Vagina (tissue), 2 donors: ENCODE results near the gene SH3RF1. TPM values are rescaled to one million over a fixed set of nuclear protein-coding genes. Genes with fewer than 3 reads are reported as not detected.

Experiments used
- DNase-seq, 2 donors: peaks; one replicate each; pipeline ENCODE4 v3.0.0-alpha.2; 2017; ENCODE audit errors: extremely low spot score in 2 of 2
- H3K27ac ChIP-seq: fragments of 200-600 bp; sonication (generic); one replicate; pipeline ENCODE4 v1.5.1; 2019
- H3K27me3 ChIP-seq: fragments of 200-600 bp; sonication (generic); one replicate; pipeline ENCODE4 v1.5.1; 2019
- H3K36me3 ChIP-seq, 2 donors: fragments of 200-600 bp; sonication (generic); one replicate each; pipeline ENCODE4 v1.5.1; 2017 to 2019
- H3K4me1 ChIP-seq: fragments of 200-600 bp; sonication (generic); one replicate; pipeline ENCODE4 v1.5.1; 2019
- H3K4me3 ChIP-seq, 2 donors: fragments of 200-600 bp; sonication (generic); 1 replicate in 1 of 2; 2 replicates in 1 of 2; pipeline ENCODE4 v1.5.1; 2016 to 2019
- H3K9me3 ChIP-seq: fragments of 200-600 bp; sonication (generic); one replicate; pipeline ENCODE4 v1.5.1; 2019
- POLR2A ChIP-seq, 2 donors: fragments of 450-650 bp; IDR thresholded peaks; one replicate each; pipeline ENCODE4 v1.6.1; 2017; ENCODE audit warnings: antibody characterized with exemption in 2 of 2, mild to moderate bottlenecking in 2 of 2, moderate library complexity in 2 of 2
- POLR2AphosphoS5 ChIP-seq, 2 donors: sonication (generic); formaldehyde crosslinking; IDR thresholded peaks; one replicate each; pipeline ENCODE4 v1.9.0; 2017; ENCODE audit warnings: antibody characterized with exemption in 2 of 2, mild to moderate bottlenecking in 2 of 2, low read depth in 1 of 2; ENCODE audit not compliant: insufficient read depth in 1 of 2
- intact Hi-C: fragments of 100-400 bp; cut with DNase I; formaldehyde crosslinking; loops from one replicate; pipeline ENCODE4 v1.15.1; 2023
- total RNA-seq: library from RNA; depleted of rRNA; stranded (reverse); fragments of >200 nt; gene quantifications from one replicate; pipeline ENCODE4 v1.2.3, GENCODE V29; 2016
- TF ChIP-seq, protein P1 (sequence below), 3 experiments: fragments of 450-650 bp in 2 of 3; fragments of 200-600 bp in 1 of 3; sonication (generic) in 1 of 3; IDR thresholded peaks; one replicate each; pipeline ENCODE4 v1.5.1; 2017 to 2019; ENCODE audit warnings: antibody characterized with exemption in 3 of 3, mild to moderate bottlenecking in 2 of 3, moderate library complexity in 2 of 3

Gene SH3RF1
- total RNA-seq, 1 donor from 2014 or later = 16.0 TPM

DNA sequence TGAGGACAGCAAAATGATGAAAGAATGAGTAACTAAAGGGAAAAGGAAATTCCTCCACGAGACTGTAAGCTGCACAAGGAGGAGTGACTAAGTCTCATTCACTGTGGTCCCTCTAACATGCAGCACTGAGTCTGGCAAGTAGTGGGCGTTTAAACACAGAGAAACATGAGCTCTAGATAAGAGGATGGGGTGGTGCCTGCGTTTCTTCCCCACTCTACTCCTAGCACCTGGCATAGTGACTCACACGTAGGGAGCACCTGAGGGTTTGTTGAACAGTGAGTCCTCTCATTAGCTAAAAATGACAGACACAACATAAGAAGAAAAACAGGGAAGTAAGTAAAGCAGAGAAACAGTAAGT, 154.9 kb downstream of the SH3RF1 start:
- H3K27me3 ChIP-seq = no peaks in the 10 kb centered on the region
- H3K36me3 ChIP-seq = peaks cover 0 to 33% of the 10 kb centered on the region in 2 donors
- no peaks in the 10 kb centered on the region for H3K4me1 ChIP-seq
- no peak overlapping the region for H3K4me3 ChIP-seq
- no peak for DNase-seq
- TF ChIP-seq POLR2A (IDR thresholded peaks at IDR 0.05) (no peak), POLR2AphosphoS5 (IDR thresholded peaks at IDR 0.05; ENCODE audit: insufficient read depth in 1 of 2, low read depth in 1 of 2) (no peak)
- TF ChIP-seq, protein P1, sequence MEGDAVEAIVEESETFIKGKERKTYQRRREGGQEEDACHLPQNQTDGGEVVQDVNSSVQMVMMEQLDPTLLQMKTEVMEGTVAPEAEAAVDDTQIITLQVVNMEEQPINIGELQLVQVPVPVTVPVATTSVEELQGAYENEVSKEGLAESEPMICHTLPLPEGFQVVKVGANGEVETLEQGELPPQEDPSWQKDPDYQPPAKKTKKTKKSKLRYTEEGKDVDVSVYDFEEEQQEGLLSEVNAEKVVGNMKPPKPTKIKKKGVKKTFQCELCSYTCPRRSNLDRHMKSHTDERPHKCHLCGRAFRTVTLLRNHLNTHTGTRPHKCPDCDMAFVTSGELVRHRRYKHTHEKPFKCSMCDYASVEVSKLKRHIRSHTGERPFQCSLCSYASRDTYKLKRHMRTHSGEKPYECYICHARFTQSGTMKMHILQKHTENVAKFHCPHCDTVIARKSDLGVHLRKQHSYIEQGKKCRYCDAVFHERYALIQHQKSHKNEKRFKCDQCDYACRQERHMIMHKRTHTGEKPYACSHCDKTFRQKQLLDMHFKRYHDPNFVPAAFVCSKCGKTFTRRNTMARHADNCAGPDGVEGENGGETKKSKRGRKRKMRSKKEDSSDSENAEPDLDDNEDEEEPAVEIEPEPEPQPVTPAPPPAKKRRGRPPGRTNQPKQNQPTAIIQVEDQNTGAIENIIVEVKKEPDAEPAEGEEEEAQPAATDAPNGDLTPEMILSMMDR (IDR thresholded peaks at IDR 0.05) = no peak
- H3K9me3 ChIP-seq = no peaks in the 10 kb centered on the region
- H3K27ac ChIP-seq = no peak overlapping the region
- intact Hi-C loops = no loop called here

DNA sequence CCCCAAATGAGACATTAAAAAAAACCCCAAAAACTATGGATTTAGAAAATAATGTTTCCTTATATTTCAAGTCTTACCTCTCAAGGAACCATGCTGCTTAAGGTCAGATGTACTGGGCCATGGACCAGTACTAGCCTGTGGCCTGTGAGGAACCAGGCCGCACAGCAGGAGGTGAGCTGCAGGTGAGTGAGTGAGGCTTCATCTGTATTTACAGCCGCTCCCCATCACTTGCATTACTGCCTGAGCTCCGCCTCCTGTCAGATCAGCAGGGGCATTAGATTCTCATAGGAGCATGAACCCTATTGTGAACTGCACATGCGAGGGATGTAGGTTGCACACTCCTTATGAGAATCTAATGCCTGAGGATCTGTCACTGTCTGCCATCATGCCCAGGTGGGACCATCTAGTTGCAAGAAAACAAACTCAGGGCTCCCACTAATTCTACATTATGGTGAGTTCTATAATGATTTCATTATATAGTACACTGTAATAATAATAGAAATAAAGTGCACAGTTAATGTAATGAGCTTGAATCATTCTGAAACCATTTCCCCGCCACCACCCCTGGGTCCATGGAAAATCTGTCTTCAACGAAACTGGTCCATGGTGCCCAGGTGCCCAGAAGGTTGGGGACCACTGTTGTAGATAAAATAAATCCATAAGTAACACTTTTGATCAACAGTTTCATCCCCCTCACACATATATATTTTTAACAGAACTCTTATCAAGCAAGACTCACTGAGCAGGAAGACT, 155.4 kb downstream of the SH3RF1 start:
- Histone ChIP-seq H3K27me3 (no peaks in the 10 kb centered on the region), H3K27ac (no peak overlapping the region), H3K9me3 (no peaks in the 10 kb centered on the region), H3K36me3 (peaks cover 0 to 33% of the 10 kb centered on the region in 2 donors), H3K4me3 (no peak overlapping the region), H3K4me1 (no peaks in the 10 kb centered on the region)
- intact Hi-C loops = no loop called here
- no peak for TF ChIP-seq POLR2A (IDR thresholded peaks at IDR 0.05)
- TF ChIP-seq POLR2AphosphoS5 (IDR thresholded peaks at IDR 0.05; ENCODE audit: insufficient read depth in 1 of 2, low read depth in 1 of 2) = no peak
- TF ChIP-seq, protein P1 (IDR thresholded peaks at IDR 0.05) = no peak
- no peak for DNase-seq

DNA sequence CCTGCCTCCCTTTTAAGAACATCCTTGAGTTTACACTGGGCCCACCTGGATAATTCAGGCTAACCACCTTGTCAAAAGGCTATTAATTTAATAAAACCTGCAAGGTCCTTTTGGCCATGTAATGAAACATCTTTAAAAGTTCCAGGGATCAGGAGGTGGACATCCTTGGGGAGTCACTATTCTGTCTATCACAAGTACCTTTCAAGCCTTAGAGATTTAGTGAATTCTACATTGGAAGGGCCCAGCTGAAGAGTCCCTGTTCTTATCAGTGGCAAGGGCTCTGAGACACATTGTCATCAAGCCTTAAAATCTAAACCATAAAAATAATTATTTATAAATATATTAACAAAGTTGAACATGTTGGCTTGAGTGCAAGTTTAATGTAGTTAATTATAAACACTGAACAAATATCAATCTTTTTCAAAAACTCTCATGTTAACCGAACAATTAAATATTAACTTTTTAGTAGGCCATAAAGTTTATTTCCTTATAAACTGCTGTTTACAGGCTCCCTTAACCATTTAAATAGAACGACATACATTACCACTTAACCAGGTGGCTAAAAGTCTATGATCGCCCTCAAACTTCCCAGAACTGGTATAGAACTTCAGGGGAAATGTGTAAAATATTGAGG, 156.3 kb downstream of the SH3RF1 start:
- intact Hi-C loops = no loop called here
- H3K4me3 ChIP-seq = no peak overlapping the region
- no peaks in the 10 kb centered on the region for H3K4me1 ChIP-seq
- DNase-seq = no peak
- no peaks in the 10 kb centered on the region for H3K27me3 ChIP-seq
- TF ChIP-seq POLR2AphosphoS5 (IDR thresholded peaks at IDR 0.05; ENCODE audit: insufficient read depth in 1 of 2, low read depth in 1 of 2) (no peak), POLR2A (IDR thresholded peaks at IDR 0.05) (no peak)
- TF ChIP-seq, protein P1 (IDR thresholded peaks at IDR 0.05) = no peak
- peaks cover 0 to 33% of the 10 kb centered on the region in 2 donors for H3K36me3 ChIP-seq
- H3K9me3 ChIP-seq = no peaks in the 10 kb centered on the region
- no peak overlapping the region for H3K27ac ChIP-seq

DNA sequence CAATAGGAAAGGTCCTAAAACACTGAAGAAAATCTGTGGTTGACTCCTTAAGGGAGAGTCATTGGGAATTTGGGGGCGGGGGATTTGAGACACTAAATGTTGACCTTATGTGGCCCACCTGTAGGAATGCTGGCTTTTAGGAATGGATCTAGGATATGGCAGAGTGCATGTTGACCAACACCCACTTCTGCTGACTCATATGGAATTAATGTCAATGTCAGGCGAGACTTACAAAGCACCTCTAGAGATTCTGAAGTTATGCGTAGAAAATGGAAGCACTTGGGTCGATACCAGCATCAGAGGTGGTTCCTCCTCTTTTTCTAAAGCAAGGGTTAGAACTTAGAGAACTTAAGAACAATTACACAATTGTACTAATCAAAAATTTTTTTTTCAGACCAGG, 160.1 kb downstream of the SH3RF1 start:
- Histone ChIP-seq H3K27me3 (no peaks in the 10 kb centered on the region), H3K4me1 (no peaks in the 10 kb centered on the region), H3K36me3 (peaks cover 0 to 24% of the 10 kb centered on the region in 2 donors), H3K27ac (no peak overlapping the region), H3K4me3 (no peak overlapping the region), H3K9me3 (no peaks in the 10 kb centered on the region)
- DNase-seq = no peak
- intact Hi-C loops = no loop called here
- TF ChIP-seq POLR2A (IDR thresholded peaks at IDR 0.05) (no peak), POLR2AphosphoS5 (IDR thresholded peaks at IDR 0.05; ENCODE audit: insufficient read depth in 1 of 2, low read depth in 1 of 2) (no peak)
- TF ChIP-seq, protein P1 (IDR thresholded peaks at IDR 0.05) = no peak
